GM18868 (cell line): ENCODE data around the gene THBS3.
"Not testable (repeated sequence)": the region's sequence is repeated elsewhere in the genome, so short reads cannot be mapped to it uniquely, and the experiment has no call there.

Experiments used
- ATAC-seq: cut with Tn5 transposase; IDR thresholded peaks from one replicate; pipeline ENCODE4 v1.9.1; 2021; ENCODE audit warnings: mild to moderate bottlenecking, moderate library complexity; ENCODE audit not compliant: unreplicated experiment

THBS3 gene

DNA sequence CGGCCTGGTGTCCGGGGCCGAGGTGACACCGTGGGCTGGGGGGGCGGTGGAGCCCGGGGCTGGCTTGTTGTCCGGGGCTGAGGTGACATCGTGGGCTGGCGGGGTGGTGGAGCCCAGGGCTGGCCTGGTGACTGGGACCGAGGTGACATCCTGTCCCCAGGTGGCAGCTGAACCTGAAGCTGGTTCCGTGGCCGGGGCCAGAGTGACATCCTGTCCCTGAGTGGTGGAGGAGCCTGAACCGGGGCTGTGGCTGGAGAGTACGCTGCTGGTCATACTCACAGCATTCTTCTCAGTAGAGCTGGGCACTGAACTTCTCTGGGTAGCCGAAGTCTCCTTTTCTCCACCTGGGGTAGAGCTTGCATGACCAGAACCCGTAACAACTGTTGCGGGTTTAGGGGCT lies 15.8 kb downstream of the THBS3 start:
- no peak for ATAC-seq

DNA sequence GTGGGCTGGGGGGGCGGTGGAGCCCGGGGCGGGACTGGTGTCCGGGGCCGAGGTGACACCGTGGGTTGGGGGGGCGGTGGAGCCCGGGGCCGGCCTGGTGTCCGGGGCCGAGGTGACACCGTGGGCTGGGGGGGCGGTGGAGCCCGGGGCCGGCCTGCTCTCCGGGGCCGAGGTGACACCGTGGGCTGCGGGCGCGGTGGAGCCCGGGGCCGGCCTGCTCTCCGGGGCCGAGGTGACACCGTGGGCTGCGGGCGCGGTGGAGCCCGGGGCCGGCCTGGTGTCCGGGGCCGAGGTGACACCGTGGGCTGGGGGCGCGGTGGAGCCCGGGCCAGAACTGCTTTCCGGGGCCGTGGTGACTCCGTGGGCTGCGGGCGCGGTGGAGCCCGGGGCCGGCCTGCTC lies 17.8 kb downstream of the THBS3 start:
- ATAC-seq = not testable (repeated sequence)

DNA sequence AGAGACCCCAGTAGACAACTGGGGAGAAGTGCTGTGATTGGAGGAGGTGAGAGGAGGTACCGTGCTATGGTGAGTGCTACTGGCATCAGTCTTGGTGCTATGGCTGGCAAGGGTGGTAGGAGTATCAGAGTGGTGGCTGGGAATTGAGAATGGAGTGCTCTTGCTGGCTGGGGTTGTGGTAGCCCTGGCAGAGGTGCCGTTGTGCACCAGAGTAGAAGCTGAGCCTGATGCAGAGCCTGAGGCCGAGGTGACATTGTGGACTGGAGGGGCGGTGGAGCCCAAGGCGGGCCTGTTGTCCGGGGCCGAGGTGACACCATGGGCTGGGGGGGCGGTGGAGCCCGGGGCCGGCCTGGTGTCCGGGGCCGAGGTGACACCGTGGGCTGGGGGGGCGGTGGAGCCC lies 19.4 kb downstream of the THBS3 start:
- ATAC-seq = no peak

DNA sequence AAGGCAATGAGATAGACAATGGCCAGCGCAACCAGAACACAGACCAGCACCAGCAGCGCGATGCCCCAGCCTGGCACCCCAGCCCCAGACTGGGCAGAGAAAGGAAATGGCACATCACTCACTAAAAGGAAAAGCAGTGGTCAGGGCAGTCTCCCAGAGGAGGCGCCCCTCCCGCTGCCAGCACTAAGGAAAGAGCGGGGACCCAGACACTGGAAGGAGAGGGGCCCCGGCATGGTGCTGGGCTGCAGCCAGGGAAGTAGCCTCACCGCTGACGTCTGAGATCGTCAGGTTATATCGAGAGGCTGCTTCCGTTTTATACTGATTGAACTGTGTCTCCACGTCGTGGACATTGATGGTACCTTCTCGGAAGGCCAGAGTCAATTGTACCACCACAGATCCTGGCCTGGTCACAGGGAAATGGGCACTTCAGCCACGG lies 20.2 kb downstream of the THBS3 start:
- ATAC-seq = no peak

DNA sequence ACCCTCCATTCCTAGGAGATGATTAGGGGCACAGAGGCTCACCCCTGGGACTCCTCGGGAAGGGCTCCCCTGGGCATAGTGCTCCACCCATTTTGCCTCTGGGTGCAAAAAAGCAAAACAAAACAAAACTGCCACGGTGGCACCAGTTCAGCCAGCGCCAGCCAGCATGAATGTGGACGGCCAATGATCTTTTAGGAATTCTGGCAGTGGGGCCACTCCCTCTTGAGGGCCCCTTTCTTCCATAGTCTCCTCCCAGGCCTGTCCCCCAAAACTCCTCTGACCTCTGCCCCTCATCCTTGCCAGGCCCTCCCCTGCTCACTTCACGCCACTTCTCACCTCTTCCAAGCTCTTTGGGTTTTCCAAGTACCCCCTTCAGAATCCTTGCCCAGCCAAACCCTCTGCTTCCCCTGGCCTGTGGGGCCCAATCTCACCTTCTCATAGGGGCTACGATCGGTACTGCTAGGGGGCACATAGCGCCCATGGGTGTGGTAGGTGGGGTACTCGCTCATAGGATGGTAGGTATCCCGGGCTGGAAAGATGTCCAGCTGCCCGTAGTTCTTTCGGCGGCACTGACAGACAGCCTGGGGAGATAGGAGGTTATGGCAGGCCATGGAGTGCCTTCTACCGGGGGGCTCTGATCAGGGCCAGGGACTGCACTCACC lies 20.8 kb downstream of the THBS3 start:
- no peak for ATAC-seq

DNA sequence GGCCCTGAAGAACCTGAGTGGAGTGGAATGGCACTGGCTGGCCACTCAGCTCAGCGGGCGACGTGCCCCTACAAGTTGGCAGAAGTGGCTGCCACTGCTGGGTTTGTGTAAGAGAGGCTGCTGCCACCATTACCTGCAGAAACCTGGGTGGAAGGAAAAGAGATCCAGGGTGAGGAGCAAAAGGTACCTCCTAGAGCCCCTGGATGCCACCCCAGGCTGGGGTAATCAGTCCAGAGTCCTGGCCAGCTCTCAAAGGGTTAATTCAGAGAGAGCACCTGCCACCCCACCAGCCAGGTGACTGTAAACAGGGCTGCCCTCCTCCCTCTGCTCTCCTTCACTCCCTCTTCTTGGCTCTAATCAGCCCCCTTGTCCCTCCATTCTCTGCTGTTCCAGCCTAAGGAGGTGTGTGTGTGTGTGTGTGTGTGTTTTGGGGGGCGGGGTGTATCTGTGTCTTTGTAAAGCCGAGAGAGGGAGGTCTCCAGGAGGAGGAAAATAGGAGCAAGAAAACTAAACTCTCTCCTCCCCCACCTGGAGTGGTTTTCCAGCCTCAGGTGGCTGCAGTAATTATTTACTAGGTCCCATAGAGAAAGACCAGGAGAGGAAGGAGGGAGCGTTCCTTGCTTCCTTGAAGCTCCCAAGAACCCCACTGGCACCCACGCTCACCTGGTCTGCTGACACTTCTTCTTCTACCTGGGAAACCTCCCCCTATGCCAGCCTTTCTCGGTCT lies 21.5 kb downstream of the THBS3 start:
- no peak for ATAC-seq

DNA sequence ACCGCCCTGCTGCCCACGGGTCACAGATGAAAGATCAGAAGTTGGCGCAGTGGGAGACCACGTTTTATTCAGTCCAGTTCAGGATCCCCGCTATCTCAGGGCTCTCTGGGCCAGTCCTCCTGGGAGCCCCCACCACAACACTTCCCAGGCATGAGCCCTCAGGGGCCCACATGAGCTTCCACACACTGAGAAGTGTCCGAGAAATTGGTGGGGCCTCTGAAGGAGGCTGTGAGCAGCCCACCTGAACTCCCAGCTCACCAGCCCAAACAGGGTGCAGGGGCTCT lies 22.0 kb downstream of the THBS3 start:
- no peak for ATAC-seq

DNA sequence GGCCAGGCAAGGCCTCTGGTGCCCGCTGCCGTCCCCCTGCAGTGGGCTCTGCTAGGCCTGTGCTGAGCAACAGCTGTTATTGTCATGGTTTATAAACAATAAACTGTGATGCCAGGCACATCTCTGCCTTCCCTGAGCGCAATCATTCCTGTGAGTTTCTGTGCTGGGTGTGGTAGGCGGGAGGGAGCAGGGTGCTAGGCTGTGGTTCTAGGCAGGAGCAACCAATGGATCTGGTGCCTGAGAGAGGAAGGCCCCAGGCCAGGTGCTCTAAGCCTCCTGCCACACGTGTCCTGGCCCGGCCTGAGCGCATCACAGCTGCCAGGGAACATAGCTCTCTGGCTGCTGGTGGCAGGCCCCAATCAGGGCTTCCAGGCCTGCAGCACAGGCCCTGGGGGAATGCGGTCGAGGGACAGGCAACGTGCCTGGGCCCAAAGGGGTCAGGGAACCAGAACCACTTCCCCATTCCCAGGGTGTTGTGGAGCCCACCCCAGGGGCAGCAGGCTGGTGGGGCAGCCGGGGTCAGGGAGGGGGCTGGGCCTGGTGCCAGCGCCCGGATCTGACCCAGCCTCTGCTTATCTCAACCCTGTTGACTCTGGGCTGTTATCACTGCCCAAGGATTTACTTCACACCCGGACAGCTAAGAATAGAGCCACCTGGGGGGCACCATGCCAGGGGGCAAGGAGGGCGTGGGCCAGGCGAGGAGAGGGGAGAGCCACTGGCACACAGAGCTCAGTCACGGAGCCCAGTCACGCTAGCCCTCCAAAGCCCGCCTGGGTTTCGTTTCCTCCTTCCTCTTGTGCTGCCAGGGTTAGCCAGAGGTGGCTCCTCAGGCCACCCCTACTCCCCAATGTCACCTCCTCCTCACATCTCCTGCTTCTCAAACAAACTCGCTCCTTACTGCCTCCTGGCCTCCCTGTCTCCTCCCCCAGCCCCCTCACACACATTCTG lies 22.6 kb downstream of the THBS3 start:
- ATAC-seq = peak; percentile 77

DNA sequence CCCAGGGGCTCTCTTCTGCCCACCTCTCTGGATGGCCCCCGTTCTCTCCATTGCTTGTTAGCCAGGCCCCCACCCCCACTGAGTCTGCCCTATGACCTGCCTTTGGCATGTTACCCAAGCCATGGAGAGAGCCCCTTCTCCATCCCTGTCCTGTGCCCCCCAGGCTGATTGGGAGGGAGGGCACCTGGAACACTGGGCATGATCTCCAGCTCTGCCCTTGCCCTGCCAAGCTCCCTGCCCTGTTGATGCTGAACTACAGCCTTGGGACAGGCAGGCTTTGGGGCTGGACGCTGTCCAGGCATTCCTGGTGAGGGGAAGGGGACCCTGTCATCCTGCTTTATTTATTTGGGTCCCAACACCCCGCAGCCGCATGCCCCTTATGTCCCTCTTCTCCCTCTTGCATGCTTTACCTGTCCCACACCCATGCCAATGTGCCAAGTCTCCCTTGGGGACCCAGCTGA lies 23.3 kb downstream of the THBS3 start:
- ATAC-seq = no peak

DNA sequence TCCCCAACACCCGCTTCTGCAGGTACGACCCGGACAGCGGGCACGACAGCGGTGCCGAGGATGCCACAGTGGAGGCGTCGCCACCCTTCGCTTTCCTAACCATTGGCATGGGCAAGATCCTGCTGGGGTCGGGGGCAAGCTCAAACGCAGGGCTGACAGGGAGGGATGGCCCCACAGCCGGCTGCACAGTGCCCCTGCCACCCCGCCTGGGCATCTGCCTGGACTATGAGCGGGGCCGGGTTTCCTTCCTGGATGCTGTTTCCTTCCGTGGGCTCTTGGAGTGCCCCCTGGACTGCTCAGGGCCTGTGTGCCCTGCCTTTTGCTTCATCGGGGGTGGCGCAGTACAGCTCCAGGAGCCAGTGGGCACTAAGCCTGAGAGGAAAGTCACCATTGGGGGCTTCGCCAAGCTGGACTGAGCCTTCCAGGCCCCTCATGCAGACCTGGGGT lies 23.9 kb downstream of the THBS3 start:
- no peak for ATAC-seq

DNA sequence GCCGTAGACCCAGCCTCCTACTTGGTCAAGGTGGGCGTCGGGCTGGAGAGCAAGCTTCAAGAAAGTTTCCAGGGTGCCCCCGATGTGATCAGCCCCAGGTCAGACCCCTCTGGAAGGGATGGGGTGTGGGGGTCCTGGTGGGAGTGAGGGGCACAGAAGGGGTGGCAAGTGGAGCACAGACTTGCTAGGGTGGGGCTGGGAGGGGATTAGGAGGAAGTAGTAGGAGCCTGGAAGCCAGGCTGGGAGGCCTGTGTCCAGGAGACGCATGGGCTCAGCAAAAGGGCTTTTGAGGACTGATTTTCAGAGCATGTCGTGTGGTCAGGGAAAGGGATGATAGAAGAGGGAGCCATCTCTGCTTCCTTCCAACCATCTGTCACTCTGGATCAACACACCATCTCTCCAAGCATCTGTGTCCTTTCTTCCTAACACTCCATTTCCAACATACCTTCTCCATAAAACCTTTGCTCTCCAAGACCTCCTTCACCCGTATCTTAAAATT lies 25.6 kb downstream of the THBS3 start:
- ATAC-seq = no peak

DNA sequence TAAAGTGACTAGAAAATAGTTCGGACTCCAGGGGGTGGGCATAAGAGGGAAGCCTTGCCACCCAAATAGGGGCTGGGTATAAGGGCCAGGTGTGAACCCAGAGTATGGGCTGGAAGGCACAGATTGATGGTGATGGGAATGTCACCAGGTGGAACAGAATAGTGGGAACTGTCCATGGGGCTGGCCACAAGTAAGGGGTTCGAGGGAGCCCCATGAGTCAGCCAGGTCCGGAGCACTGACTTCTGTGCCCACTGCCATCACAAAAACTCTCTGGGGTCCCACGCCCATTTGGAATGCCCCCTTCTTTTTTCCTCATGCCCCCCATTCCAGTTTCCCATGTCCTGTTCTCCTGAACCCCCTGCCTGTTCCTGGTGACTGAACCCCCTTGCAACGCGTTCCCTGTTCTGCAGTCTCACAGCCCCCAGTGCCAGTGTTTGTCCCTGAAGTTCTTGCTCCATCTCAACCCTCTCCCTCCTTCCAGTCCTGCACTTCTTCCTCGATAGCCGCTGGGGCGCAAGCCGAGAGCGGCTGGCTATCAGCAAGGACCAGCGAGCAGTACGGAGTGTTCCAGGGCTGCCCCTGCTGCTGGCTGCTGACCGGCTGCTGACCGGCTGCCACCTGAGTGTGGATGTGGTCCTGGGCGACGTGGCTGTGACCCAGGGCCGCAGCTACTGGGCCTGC lies 26.2 kb downstream of the THBS3 start:
- no peak for ATAC-seq

DNA sequence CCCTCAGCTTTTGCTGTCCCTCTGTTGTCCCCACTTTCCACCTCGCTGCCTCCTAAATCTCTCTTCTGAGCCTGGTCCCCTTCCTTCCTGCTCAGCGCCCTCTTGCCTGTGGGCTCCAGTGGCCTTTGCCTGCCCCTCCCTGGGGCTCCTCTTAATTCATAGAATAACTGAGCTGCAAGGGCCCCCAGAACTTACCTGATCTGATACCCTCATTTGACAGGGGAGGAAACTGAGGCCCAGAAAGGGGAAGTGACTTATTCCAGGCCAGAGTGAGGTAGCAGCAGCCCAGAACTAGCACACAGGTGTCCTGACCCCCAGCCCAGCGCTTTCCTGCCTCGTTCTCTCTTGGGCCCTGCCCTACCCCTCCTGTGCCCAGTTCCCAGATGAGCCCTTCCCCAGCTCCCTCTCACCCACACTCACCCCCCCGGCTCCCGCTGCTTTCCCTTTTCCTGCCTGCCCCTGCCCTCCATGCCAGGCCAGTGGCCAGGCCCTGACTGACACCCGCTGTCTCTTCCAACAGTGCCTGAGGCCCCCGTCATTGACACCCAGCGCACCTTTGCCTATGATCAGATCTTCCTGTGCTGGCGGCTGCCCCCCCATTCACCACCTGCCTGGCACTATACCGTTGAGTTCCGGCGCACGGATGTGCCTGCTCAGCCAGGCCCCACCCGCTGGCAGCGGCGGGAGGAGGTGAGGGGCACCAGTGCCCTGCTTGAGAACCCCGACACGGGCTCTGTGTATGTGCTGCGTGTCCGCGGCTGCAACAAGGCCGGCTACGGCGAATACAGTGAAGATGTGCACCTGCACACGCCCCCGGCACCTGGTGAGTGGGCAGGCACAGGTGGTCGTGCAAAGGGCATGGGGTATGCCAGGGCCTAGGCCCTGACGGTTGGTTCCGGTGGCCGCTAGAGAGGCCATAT lies 28.3 kb downstream of the THBS3 start:
- no peak for ATAC-seq

DNA sequence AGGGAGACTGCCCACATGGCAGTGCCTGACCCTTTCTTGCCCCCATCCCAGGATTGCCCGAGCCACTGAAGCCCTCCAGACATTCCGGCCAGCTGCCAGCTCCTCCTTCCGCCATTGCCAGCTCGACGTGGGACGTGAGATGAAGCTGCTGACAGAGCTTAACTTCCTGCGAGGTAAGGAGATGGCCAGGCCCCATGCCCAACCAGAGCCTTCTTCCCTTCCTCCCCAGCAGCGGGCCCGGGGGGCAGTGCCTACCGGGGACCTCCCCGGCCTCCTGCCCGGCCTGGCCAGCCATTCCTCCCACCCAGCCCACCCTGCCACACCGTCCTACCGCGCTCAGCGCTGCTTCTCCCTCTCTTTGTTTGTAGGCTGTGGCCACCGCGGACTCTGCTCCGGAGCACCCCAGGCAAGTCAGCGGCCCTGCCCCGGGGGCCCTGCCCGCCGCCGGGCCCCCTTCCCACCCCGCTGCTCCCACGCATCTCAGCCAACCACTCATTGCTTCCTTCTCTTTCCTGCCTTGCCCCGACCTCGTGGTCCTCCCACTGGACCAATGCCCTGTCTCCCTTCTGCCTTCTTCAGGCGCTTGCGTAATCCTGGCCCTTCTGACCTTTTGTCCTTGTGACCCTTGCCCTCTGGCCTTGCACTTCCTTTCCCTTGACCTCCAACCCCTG lies 29.1 kb downstream of the THBS3 start:
- ATAC-seq = no peak

DNA sequence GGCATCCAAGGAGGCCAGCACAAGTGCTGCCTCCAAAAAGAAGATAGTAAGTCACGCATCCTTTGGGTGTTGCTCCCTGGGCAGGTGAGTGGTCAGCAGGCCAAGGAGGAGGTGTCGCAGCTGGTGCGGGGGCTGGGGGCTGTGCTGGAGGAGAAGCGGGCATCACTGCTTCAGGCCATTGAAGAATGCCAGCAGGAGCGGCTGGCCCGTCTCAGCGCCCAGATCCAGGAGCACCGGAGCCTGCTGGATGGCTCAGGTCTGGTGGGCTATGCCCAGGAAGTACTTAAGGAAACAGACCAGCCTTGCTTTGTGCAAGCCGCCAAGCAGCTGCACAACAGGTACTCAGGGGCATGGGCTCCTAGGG lies 29.8 kb downstream of the THBS3 start:
- no peak for ATAC-seq

DNA sequence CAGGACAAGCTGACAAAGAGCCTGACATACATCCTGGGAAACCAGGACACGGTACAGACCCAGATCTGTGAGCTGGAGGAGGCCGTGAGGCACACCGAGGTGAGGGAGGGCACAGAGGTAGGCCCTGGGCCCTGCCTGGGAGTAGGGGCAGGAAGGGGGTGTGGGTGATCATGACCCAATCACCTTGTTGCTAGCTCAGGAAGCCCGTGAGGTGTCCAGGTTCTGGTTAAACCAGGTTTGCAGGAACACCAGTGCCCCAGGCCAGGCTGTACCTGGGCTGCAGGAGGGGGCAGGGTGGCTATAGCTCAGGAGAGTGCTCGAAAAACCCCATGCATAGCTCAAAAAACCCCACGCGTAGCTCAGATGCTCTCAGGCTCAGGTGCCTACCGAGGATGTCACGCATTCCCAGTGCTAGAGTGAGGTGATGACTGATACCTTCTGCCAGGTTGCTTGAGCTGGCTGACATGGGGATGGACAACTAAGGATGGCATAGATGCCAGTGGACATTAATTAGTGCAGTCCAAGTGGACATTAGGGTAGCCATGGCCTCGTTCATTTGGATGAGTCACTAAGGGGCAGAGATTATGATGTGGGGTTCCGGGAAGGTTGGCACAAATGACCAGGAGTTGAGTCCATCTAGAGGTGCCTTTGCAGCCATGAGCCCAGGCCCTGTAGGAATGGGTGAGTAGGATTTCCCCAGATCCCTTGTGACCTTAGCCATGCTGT lies 30.3 kb downstream of the THBS3 start:
- ATAC-seq = no peak

DNA sequence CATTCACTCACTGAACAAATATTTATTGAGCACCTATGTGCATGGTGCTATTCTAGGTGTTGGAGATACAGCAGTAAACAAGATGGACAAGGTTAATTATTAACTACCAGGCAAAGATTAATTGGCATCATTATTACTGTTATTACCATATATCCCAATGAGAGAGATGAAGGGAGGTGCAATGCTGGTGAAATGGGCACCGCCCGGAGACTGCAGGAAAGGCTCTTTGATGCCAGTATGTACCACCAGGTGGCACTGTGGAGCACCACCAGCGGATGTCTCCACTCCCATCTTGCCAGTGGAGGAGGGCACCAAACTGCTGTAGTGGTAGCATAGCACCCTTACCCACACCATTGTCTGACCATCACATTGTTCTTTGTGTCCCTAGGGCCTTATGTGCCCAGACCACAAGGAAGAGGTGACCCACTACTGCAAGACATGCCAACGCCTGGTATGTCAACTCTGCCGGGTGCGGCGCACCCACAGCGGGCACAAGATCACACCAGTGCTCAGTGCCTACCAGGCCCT lies 31.1 kb downstream of the THBS3 start:
- no peak for ATAC-seq

DNA sequence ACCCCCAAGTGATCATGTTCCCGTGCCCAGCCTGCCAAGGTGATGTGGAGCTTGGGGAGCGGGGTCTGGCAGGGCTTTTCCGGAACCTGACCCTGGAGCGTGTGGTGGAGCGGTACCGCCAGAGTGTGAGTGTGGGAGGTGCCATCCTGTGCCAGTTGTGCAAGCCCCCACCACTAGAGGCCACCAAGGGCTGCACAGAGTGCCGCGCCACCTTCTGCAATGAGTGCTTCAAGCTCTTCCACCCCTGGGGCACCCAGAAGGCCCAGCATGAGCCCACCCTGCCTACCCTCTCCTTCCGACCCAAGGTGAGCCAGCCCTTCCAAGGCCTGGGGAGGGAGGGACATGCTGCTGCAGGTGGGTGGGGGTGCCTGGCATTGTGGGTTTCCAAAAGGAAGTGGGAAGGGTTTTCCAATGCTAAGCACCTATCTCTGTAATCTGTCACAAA lies 31.7 kb downstream of the THBS3 start:
- no peak for ATAC-seq
